ENCODE measurements around the gene INPP5K.
A peak's percentile ranks its signal among the peaks of the same experiment; 100 is the strongest.

Gene INPP5K

GRCh38 chr17:1562176-1562643 lies 45.8 kb upstream of the INPP5K start:
- Histone ChIP-seq H3K4me3 (ENCODE audit: low read length in 2 of 2) (peak overlapping the region; percentile 68 to 96), H2BK5ac (ENCODE audit: low read length) (peak overlapping the region; percentile 89), H2BK120ac (ENCODE audit: low read depth, low read length) (no peak overlapping the region), H4K91ac (ENCODE audit: low read depth, low read length, poor library complexity) (no peak overlapping the region), H3K9ac (ENCODE audit: low read depth, low read length, poor library complexity) (peak overlapping the region; percentile 98), H3K4me2 (ENCODE audit: insufficient read depth, low read length, poor library complexity, severe bottlenecking) (peak overlapping the region; percentile 85), H3K14ac (ENCODE audit: low read length) (peak overlapping the region; percentile 31), H2BK15ac (ENCODE audit: low read length) (peak overlapping the region; percentile 90), H3K18ac (ENCODE audit: low read length) (peak overlapping the region; percentile 90), H3K27me3 (ENCODE audit: control insufficient read depth in 3 of 3, insufficient read depth in 3 of 3, low read depth in 1 of 3, low read length in 3 of 3) (no peaks in the 10 kb centered on the region), H3K4me1 (ENCODE audit: control insufficient read depth in 2 of 2, insufficient read depth in 1 of 2, low read depth in 1 of 2, low read length in 2 of 2) (peaks cover 19 to 24% of the 10 kb centered on the region in 2 donors), H2AFZ (ENCODE audit: low read length) (peak overlapping the region; percentile 93), H3K4ac (ENCODE audit: low read length) (no peak overlapping the region), H3K23ac (ENCODE audit: low read depth, low read length, poor library complexity) (peak overlapping the region; percentile 82), H3K79me1 (ENCODE audit: low read depth, low read length) (peaks cover 14% of the 10 kb centered on the region), H3K27ac (replicated peaks; ENCODE audit: low read length) (peak overlapping the region; percentile 56), H2BK12ac (ENCODE audit: low read length) (no peak overlapping the region), H3K9me3 (replicated peaks in 1 of 2; ENCODE audit: control insufficient read depth in 2 of 2, insufficient read depth in 1 of 2, low read depth in 1 of 2, low read length in 2 of 2) (no peaks in the 10 kb centered on the region), H3K36me3 (replicated peaks in 1 of 2; ENCODE audit: control insufficient read depth in 2 of 2, insufficient read depth in 2 of 2, low read length in 2 of 2) (peaks cover 2 to 14% of the 10 kb centered on the region in 2 donors), H4K8ac (ENCODE audit: low read depth, low read length) (no peak overlapping the region), H2AK5ac (ENCODE audit: low read depth, low read length) (peak overlapping the region; percentile 41)
- no peak for DNase-seq (ENCODE audit: low spot score)
- no CpG with 5 or more reads among the region's 62 CpGs for WGBS, 2 donors (ENCODE audit: extremely low coverage in 2 of 2, insufficient read length in 2 of 2, insufficient replicate concordance in 1 of 2)

DNA sequence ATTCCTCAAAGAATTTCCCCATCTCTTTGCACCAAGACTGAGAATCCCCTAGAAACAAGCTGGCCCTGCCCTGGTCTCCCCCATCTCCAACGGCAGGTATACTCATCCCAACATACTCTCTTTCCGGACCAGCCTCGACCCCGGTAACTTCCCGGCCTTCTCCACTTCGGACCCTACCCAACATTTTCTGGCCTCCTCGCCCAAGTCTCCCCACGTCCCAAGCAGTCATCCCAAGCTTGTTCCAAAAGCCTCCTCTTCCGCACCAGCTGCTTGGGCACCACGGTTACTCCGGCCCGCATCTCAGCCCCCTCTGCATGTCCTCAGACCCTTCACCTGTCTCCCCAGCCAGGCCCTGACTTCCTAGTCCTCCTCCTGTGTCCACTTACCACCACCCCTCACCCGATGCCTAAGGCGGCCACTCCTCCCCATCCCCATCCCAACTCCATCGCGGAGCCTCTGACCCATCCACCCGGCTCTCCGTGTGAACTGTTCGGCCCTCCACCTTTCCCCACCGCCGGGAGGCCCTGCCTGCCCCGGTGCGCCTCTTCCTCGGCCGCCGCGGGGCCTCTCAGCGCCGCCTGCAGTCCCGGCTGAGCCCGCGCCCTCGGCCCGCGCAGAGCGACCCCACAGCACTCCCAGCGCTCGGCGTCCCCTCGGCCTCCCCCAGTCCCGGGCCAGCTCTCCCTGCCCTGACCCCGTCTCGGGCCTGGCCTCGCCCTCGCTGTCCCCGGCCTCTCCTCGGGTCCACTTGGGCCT lies 45.2 kb upstream of the INPP5K start:
- peak overlapping the region; percentile 85 for H3K4me2 ChIP-seq (ENCODE audit: insufficient read depth, low read length, poor library complexity, severe bottlenecking)
- no peak overlapping the region for H2BK12ac ChIP-seq (ENCODE audit: low read length)
- peak overlapping the region; percentile 31 for H3K14ac ChIP-seq (ENCODE audit: low read length)
- H2AFZ ChIP-seq (ENCODE audit: low read length), result peak overlapping the region; percentile 93
- H2BK120ac ChIP-seq (ENCODE audit: low read depth, low read length), result no peak overlapping the region
- peak overlapping the region; percentile 90 for H3K18ac ChIP-seq (ENCODE audit: low read length)
- H3K36me3 ChIP-seq (replicated peaks in 1 of 2; ENCODE audit: control insufficient read depth in 2 of 2, insufficient read depth in 2 of 2, low read length in 2 of 2), result peaks cover 2 to 19% of the 10 kb centered on the region in 2 donors
- WGBS, 2 donors (ENCODE audit: extremely low coverage in 2 of 2, insufficient read length in 2 of 2, insufficient replicate concordance in 1 of 2), result no CpG with 5 or more reads among the region's 47 CpGs
- H2BK5ac ChIP-seq (ENCODE audit: low read length), result peak overlapping the region; percentile 89
- no peak for DNase-seq (ENCODE audit: low spot score)
- peak overlapping the region; percentile 98 for H3K9ac ChIP-seq (ENCODE audit: low read depth, low read length, poor library complexity)
- peaks cover 14% of the 10 kb centered on the region for H3K79me1 ChIP-seq (ENCODE audit: low read depth, low read length)
- H3K27ac ChIP-seq (replicated peaks; ENCODE audit: low read length), result no peak overlapping the region
- H3K4me3 ChIP-seq (ENCODE audit: low read length in 2 of 2), result peak overlapping the region; percentile 68 to 96
- no peak overlapping the region for H3K4ac ChIP-seq (ENCODE audit: low read length)
- no peak overlapping the region for H4K8ac ChIP-seq (ENCODE audit: low read depth, low read length)
- H3K23ac ChIP-seq (ENCODE audit: low read depth, low read length, poor library complexity), result peak overlapping the region; percentile 82
- no peak overlapping the region for H4K91ac ChIP-seq (ENCODE audit: low read depth, low read length, poor library complexity)
- H3K27me3 ChIP-seq (ENCODE audit: control insufficient read depth in 3 of 3, insufficient read depth in 3 of 3, low read depth in 1 of 3, low read length in 3 of 3), result no peaks in the 10 kb centered on the region
- no peak overlapping the region for H2BK15ac ChIP-seq (ENCODE audit: low read length)
- peak overlapping the region; percentile 41 for H2AK5ac ChIP-seq (ENCODE audit: low read depth, low read length)
- peaks cover 19 to 24% of the 10 kb centered on the region in 2 donors for H3K4me1 ChIP-seq (ENCODE audit: control insufficient read depth in 2 of 2, insufficient read depth in 1 of 2, low read depth in 1 of 2, low read length in 2 of 2)
- no peaks in the 10 kb centered on the region for H3K9me3 ChIP-seq (replicated peaks in 1 of 2; ENCODE audit: control insufficient read depth in 2 of 2, insufficient read depth in 1 of 2, low read depth in 1 of 2, low read length in 2 of 2)

- Histone ChIP-seq H3K9me3 (replicated peaks in 1 of 2; ENCODE audit: control insufficient read depth in 2 of 2, insufficient read depth in 1 of 2, low read depth in 1 of 2, low read length in 2 of 2) (no peaks in the 10 kb centered on the region), H2BK12ac (ENCODE audit: low read length) (no peak overlapping the region), H3K14ac (ENCODE audit: low read length) (no peak overlapping the region), H3K27me3 (ENCODE audit: control insufficient read depth in 3 of 3, insufficient read depth in 3 of 3, low read depth in 1 of 3, low read length in 3 of 3) (no peaks in the 10 kb centered on the region), H3K9ac (ENCODE audit: low read depth, low read length, poor library complexity) (no peak overlapping the region), H2BK5ac (ENCODE audit: low read length) (no peak overlapping the region), H3K4me3 (ENCODE audit: low read length in 2 of 2) (peak overlapping the region; percentile 68 to 96), H2BK15ac (ENCODE audit: low read length) (no peak overlapping the region), H3K23ac (ENCODE audit: low read depth, low read length, poor library complexity) (no peak overlapping the region), H3K27ac (replicated peaks; ENCODE audit: low read length) (no peak overlapping the region), H3K4me1 (ENCODE audit: control insufficient read depth in 2 of 2, insufficient read depth in 1 of 2, low read depth in 1 of 2, low read length in 2 of 2) (peaks cover 19 to 24% of the 10 kb centered on the region in 2 donors), H2AFZ (ENCODE audit: low read length) (no peak overlapping the region), H3K4ac (ENCODE audit: low read length) (no peak overlapping the region), H2BK120ac (ENCODE audit: low read depth, low read length) (no peak overlapping the region), H3K18ac (ENCODE audit: low read length) (no peak overlapping the region), H3K36me3 (replicated peaks in 1 of 2; ENCODE audit: control insufficient read depth in 2 of 2, insufficient read depth in 2 of 2, low read length in 2 of 2) (peaks cover 4 to 25% of the 10 kb centered on the region in 2 donors), H2AK5ac (ENCODE audit: low read depth, low read length) (no peak overlapping the region), H4K8ac (ENCODE audit: low read depth, low read length) (no peak overlapping the region), H4K91ac (ENCODE audit: low read depth, low read length, poor library complexity) (no peak overlapping the region), H3K79me1 (ENCODE audit: low read depth, low read length) (peaks cover 16% of the 10 kb centered on the region), H3K4me2 (ENCODE audit: insufficient read depth, low read length, poor library complexity, severe bottlenecking) (no peak overlapping the region)
- DNase-seq (ENCODE audit: low spot score), result no peak
- WGBS, 2 donors (ENCODE audit: extremely low coverage in 2 of 2, insufficient read length in 2 of 2, insufficient replicate concordance in 1 of 2), result no CpG with 5 or more reads among the region's 7 CpGs
Observed at GRCh38 chr17:1560858-1561355, 44.5 kb upstream of the INPP5K start.

- peak overlapping the region; percentile 74 for H4K91ac ChIP-seq (ENCODE audit: low read depth, low read length, poor library complexity)
- H3K4me1 ChIP-seq (ENCODE audit: control insufficient read depth in 2 of 2, insufficient read depth in 1 of 2, low read depth in 1 of 2, low read length in 2 of 2), result peaks cover 19 to 24% of the 10 kb centered on the region in 2 donors
- no peak overlapping the region for H4K8ac ChIP-seq (ENCODE audit: low read depth, low read length)
- H3K79me1 ChIP-seq (ENCODE audit: low read depth, low read length), result peaks cover 16% of the 10 kb centered on the region
- peak overlapping the region; percentile 23 for H3K27ac ChIP-seq (replicated peaks; ENCODE audit: low read length)
- no peak overlapping the region for H3K4me3 ChIP-seq (ENCODE audit: low read length in 2 of 2)
- peak overlapping the region; percentile 78 for H3K9ac ChIP-seq (ENCODE audit: low read depth, low read length, poor library complexity)
- H2BK120ac ChIP-seq (ENCODE audit: low read depth, low read length), result no peak overlapping the region
- peak overlapping the region; percentile 18 for H2BK5ac ChIP-seq (ENCODE audit: low read length)
- H2BK15ac ChIP-seq (ENCODE audit: low read length), result no peak overlapping the region
- H3K18ac ChIP-seq (ENCODE audit: low read length), result peak overlapping the region; percentile 83
- no peak overlapping the region for H3K14ac ChIP-seq (ENCODE audit: low read length)
- no CpG with 5 or more reads among the region's 22 CpGs for WGBS, 2 donors (ENCODE audit: extremely low coverage in 2 of 2, insufficient read length in 2 of 2, insufficient replicate concordance in 1 of 2)
- H3K36me3 ChIP-seq (replicated peaks in 1 of 2; ENCODE audit: control insufficient read depth in 2 of 2, insufficient read depth in 2 of 2, low read length in 2 of 2), result peaks cover 4 to 30% of the 10 kb centered on the region in 2 donors
- H3K4ac ChIP-seq (ENCODE audit: low read length), result no peak overlapping the region
- no peaks in the 10 kb centered on the region for H3K9me3 ChIP-seq (replicated peaks in 1 of 2; ENCODE audit: control insufficient read depth in 2 of 2, insufficient read depth in 1 of 2, low read depth in 1 of 2, low read length in 2 of 2)
- no peaks in the 10 kb centered on the region for H3K27me3 ChIP-seq (ENCODE audit: control insufficient read depth in 3 of 3, insufficient read depth in 3 of 3, low read depth in 1 of 3, low read length in 3 of 3)
- H3K23ac ChIP-seq (ENCODE audit: low read depth, low read length, poor library complexity), result peak overlapping the region; percentile 62
- H2BK12ac ChIP-seq (ENCODE audit: low read length), result no peak overlapping the region
- H2AFZ ChIP-seq (ENCODE audit: low read length), result no peak overlapping the region
- H2AK5ac ChIP-seq (ENCODE audit: low read depth, low read length), result peak overlapping the region; percentile 61
- no peak for DNase-seq (ENCODE audit: low spot score)
- no peak overlapping the region for H3K4me2 ChIP-seq (ENCODE audit: insufficient read depth, low read length, poor library complexity, severe bottlenecking)
Observed at GRCh38 chr17:1560101-1560857, 43.9 kb upstream of the INPP5K start.
